ENCODE measurements around the gene RPL23.

GRCh38 chr17:38867179-38867967 lies 13.9 kb upstream of the RPL23 start:
- TF ChIP-seq, protein P1, sequence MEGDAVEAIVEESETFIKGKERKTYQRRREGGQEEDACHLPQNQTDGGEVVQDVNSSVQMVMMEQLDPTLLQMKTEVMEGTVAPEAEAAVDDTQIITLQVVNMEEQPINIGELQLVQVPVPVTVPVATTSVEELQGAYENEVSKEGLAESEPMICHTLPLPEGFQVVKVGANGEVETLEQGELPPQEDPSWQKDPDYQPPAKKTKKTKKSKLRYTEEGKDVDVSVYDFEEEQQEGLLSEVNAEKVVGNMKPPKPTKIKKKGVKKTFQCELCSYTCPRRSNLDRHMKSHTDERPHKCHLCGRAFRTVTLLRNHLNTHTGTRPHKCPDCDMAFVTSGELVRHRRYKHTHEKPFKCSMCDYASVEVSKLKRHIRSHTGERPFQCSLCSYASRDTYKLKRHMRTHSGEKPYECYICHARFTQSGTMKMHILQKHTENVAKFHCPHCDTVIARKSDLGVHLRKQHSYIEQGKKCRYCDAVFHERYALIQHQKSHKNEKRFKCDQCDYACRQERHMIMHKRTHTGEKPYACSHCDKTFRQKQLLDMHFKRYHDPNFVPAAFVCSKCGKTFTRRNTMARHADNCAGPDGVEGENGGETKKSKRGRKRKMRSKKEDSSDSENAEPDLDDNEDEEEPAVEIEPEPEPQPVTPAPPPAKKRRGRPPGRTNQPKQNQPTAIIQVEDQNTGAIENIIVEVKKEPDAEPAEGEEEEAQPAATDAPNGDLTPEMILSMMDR (conservative IDR thresholded peaks at IDR 0.05): peak; percentile 38
- TF ChIP-seq ZFX (IDR thresholded peaks at IDR 0.05): no peak

Measured in C4-2B (cell line).